GM21515 (cell line): ENCODE results near the gene BTBD19.
"Not testable (repeated sequence)": the region's sequence is repeated elsewhere in the genome, so short reads cannot be mapped to it uniquely, and the experiment has no call there.

ENCODE experiments used
- ATAC-seq: cut with Tn5 transposase; IDR thresholded peaks from one replicate; pipeline ENCODE4 v1.9.1; 2021; ENCODE audit not compliant: unreplicated experiment

Gene BTBD19

GRCh38 chr1:44787506-44787905 is 20.8 kb upstream of the BTBD19 start:
- ATAC-seq, result no peak

GRCh38 chr1:44788120-44788860 is 20.0 kb upstream of the BTBD19 start, which contains the start of gene BEST4:
Gene BEST4 (minus strand): TSS chr1:44788170. CDS start chr1:44787705, 465 bp downstream.
- ATAC-seq, result no peak

GRCh38 chr1:44790968-44791801 is 17.1 kb upstream of the BTBD19 start:
- no peak for ATAC-seq

GRCh38 chr1:44792736-44793502 is 15.4 kb upstream of the BTBD19 start:
- no peak for ATAC-seq

GRCh38 chr1:44797886-44798285 is 10.4 kb upstream of the BTBD19 start:
- ATAC-seq, result not testable (repeated sequence)

- no peak for ATAC-seq
These were observed 9.6 kb upstream of the BTBD19 start for GRCh38 chr1:44798481-44799365.

GRCh38 chr1:44799770-44800584 is 8.3 kb upstream of the BTBD19 start, which contains the start of gene PLK3:
Gene PLK3 (plus strand): TSS chr1:44800377. CDS start chr1:44800464, 87 bp downstream.
- ATAC-seq, result peak; percentile 77

GRCh38 chr1:44801491-44802305 is 6.6 kb upstream of the BTBD19 start:
- no peak for ATAC-seq

- no peak for ATAC-seq
These were observed 5.8 kb upstream of the BTBD19 start for GRCh38 chr1:44802306-44803061.

- no peak for ATAC-seq
These were observed 5.3 kb upstream of the BTBD19 start for GRCh38 chr1:44803062-44803311.

GRCh38 chr1:44803312-44804095 is 4.8 kb upstream of the BTBD19 start:
- no peak for ATAC-seq

GRCh38 chr1:44805311-44806024 is 2.9 kb upstream of the BTBD19 start:
- no peak for ATAC-seq

- ATAC-seq, result no peak
These were observed 2.2 kb upstream of the BTBD19 start for GRCh38 chr1:44806025-44806703.

GRCh38 chr1:44806704-44807363 is 1.5 kb upstream of the BTBD19 start, which contains the start of gene DYNLT4:
Gene DYNLT4 (minus strand): TSS chr1:44807351. CDS start chr1:44806668, 683 bp downstream.
- no peak for ATAC-seq

- ATAC-seq, result no peak
These were observed 810 bp upstream of the BTBD19 start for GRCh38 chr1:44807364-44808062.
